Inflammatory macrophage treated with lipopolysaccharide for 4 hours (primary cell): ENCODE data around the gene PARD3B.

Experiments used
- DNase-seq: peaks from one replicate; pipeline ENCODE4 v3.0.0-alpha.2; 2020

PARD3B gene

DNA sequence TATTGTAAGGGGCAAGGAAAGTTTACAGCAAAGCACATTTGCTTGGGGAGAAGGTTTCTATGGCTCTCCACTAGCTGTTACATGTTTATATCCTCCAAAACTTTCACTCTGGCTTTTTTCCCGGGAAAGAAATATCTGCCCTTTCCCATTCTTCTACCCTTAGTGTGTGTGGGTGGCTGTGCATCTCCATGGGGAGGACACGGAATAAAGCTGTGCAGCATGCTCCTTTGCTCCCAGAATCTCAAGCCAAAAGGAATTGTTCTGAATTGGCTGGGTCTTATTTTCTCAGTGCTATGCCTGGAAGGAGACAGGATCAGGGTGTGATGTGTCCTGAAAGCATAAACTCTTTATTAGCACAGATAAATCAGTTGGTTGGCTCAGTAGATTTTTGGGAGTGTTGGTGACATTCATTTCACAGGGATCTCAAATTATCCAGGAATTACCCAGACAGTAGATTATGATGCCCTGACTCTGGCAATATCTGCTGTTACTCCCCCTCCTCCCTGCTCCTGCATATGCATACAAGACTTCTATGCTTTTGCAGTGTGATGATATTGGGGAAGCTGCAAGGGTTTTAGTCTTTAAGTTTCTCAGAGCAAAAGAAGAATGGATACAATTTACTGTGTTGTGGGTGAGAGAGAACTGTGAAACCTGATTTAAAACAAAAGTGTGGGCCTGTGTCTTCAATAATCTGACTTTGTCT, 63.1 kb downstream of the PARD3B start:
- DNase-seq = no peak

GRCh38 chr2:204611017-204611631, 65.8 kb downstream of the PARD3B start:
- DNase-seq = no peak

GRCh38 chr2:204611764-204612163, 66.5 kb downstream of the PARD3B start:
- DNase-seq = no peak

DNA sequence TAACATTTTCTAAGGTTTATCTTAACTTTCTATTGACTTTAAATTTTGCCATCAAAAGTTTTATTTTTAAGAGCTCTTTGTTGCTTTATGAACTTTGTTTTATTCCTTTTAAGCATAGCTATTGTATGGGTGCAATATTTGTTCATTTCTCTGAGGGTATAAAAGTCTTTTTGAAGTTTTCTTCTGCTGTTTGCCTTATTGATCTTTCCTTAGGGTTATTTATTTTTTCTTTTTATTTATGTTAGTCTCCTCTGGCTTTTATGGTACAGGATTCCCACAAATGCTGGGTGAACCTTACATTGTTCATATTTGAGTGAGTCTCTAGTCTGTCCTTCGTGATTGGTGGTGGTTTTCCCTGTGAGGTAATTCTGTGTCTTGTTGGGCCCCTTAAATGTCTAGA, 68.4 kb downstream of the PARD3B start:
- no peak for DNase-seq

- DNase-seq = no peak
Observed at GRCh38 chr2:204615456-204615855, 70.2 kb downstream of the PARD3B start.

GRCh38 chr2:204625135-204625534, 79.9 kb downstream of the PARD3B start:
- DNase-seq = no peak

GRCh38 chr2:204628926-204629712, 83.8 kb downstream of the PARD3B start:
- DNase-seq = no peak

DNA sequence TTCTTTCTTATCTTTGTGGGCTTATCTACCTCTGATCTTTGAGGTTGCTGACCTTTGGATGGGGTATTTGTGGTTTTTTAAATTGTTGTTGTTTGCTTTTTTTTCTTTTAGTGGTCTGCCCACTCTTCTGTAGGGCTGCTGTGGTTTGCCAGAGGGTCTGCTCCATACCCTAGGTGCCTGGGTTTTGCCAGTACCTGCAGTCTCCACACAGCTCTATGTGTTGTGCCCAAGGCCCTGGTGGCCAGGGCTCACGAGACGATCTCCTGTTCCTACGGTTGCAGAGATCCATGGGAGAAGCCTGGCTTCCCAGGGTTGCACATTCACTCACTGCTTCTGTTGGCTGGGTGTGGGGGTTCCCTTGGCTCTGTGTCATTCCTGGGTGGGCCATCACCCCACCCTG, 87.1 kb downstream of the PARD3B start:
- no peak for DNase-seq

- DNase-seq = no peak
Observed at GRCh38 chr2:204634564-204634963, 89.3 kb downstream of the PARD3B start.

DNA sequence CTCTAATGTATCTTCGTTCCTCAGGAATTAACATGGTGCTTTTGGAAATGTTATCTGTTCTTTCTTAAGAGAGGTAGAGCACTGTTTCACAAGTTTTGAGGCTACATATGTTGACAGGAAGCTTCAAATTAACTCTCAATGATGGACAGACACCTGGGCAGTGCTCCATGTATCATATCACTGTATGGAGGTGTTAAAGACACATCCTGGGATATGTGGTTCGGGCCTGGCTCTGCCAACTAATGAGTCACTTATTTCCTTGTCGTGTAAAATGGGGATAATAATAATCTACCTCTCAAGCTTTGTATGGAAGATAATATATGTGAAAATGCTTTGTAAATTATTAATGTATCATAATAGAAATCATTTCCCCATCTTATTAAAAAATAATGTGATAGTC, 90.2 kb downstream of the PARD3B start:
- no peak for DNase-seq

GRCh38 chr2:204638471-204639194, 93.4 kb downstream of the PARD3B start:
- DNase-seq = no peak

DNA sequence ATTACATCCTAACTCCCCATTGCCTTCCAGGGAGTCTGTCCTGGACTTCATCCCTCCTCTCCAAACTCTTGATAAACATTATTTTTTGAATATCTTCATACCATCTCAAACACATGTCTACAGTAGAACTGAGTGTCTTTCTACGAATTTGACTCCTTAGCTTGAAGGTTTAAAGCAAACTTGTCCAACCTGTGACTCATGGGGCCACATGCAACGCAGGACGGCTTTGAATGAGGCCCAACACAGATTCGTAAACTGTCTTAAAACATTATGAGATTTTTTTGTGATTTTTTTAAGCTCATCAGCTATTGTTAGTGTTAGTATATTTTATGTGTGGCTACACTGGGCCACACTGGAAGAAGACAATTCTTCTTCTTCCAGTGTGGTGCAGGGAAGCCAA, 98.1 kb downstream of the PARD3B start:
- no peak for DNase-seq

GRCh38 chr2:204645018-204645773, 99.9 kb downstream of the PARD3B start:
- DNase-seq = no peak

- DNase-seq = no peak
Observed at GRCh38 chr2:204647626-204648025, 102.4 kb downstream of the PARD3B start.

GRCh38 chr2:204650611-204651010, 105.3 kb downstream of the PARD3B start:
- no peak for DNase-seq

DNA sequence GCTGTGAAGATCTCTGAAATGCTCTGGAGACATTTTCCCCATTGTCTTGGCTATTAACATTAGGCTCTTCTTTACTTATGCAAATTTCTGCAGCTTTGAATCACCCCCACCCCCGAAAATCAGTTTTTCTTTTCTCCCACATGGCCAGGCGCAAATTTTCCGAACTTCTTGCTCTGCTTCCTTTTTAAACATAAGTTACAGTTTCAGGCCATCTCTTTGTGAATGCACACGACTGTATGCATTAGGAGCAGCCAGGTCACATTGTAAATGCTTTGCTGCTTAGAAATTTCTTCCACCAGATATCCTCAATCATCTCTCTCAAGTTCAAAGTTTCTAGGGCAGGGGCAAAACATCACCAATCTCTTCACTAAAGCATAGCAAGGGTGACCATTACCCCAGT, 106.8 kb downstream of the PARD3B start:
- DNase-seq = no peak

- DNase-seq = no peak
Observed at GRCh38 chr2:204654669-204655068, 109.4 kb downstream of the PARD3B start.

DNA sequence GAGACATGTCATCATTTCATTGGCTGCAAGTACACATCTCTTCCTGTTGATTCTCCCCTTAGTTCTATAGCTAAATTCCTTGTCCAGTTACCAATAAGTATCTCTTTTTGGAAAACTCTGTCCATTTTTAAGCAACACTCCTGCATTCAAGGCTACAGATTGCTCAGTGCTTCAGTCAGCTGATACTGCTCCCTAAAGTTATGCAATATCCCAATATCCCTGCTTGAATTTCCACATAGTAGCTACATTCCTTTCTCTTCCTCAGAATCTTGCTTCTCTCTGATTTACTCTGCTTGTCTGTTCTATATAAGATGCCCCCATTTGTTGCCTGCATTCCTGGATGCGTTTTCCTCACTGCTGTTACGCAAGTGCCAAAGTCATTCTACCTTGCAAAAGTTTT, 109.8 kb downstream of the PARD3B start:
- no peak for DNase-seq

- no peak for DNase-seq
Observed at GRCh38 chr2:204655626-204656025, 110.4 kb downstream of the PARD3B start.

DNA sequence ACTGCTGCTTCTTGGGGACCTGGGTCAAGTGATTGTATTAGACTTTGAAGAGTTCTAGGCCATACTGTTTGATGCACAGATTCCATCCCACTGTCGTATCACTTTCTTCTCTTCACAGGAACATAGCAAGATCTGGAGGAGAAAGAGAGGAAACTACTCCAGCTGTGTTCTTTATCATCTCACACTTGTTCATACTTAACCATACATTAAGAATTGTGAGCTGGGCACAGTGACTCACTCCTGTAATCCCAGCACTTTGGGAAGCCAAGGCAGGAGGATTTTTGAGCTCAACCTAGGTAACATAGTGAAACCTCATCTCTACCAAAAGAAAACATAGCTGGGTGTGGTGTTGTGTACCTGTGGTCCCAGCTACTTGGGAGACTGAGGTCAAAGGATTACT, 111.7 kb downstream of the PARD3B start:
- DNase-seq = no peak

GRCh38 chr2:204662956-204663355, 117.7 kb downstream of the PARD3B start:
- no peak for DNase-seq

- no peak for DNase-seq
Observed at GRCh38 chr2:204663816-204664425, 118.6 kb downstream of the PARD3B start.
